Gastroesophageal sphincter (tissue), 4 donors: Measurements from ENCODE around the gene MANEA. TPM values are rescaled to one million over a fixed set of nuclear protein-coding genes. Genes with fewer than 3 reads are reported as not detected.

ENCODE experiments used
- ATAC-seq: fragments of 150-250 bp; one replicate; pipeline ENCODE4 v1.9.1; 2016; ENCODE audit warnings: mild to moderate bottlenecking, moderate library complexity
- H3K27ac ChIP-seq, 4 donors: fragments of 200-600 bp; sonication (generic) in 3 of 4; 1 replicate in 3 of 4; 2 replicates in 1 of 4; pipeline ENCODE4 v1.5.1; 2016 to 2019
- H3K27me3 ChIP-seq: fragments of 200-600 bp; sonication (generic); one replicate; pipeline ENCODE4 v1.5.1; 2019
- H3K36me3 ChIP-seq, 2 donors: fragments of 200-600 bp; sonication (generic); one replicate each; pipeline ENCODE4 v1.5.1; 2019; ENCODE audit warnings: control low read depth in 1 of 2
- H3K4me1 ChIP-seq, 3 donors: fragments of 200-600 bp; sonication (generic); 1 replicate in 2 of 3; 2 replicates in 1 of 3; pipeline ENCODE4 v1.5.1; 2016 to 2019; ENCODE audit warnings: control low read depth in 2 of 3
- H3K4me3 ChIP-seq, 2 donors: fragments of 200-600 bp; sonication (generic); one replicate each; pipeline ENCODE4 v1.5.1; 2019; ENCODE audit warnings: mild to moderate bottlenecking in 1 of 2, moderate library complexity in 1 of 2
- H3K9me3 ChIP-seq, 3 donors: fragments of 200-600 bp; sonication (generic); one replicate each; pipeline ENCODE4 v1.5.1; 2017 to 2019; ENCODE audit warnings: control low read depth in 2 of 3
- CTCF ChIP-seq, 4 experiments: fragments of 200-600 bp in 2 of 4; fragments of 450-650 bp in 2 of 4; sonication (generic) in 1 of 4; IDR thresholded peaks; one replicate each; pipeline ENCODE4 v1.5.1; 2017 to 2019; ENCODE audit warnings: antibody characterized with exemption in 4 of 4, mild to moderate bottlenecking in 2 of 4, moderate library complexity in 2 of 4
- EP300 ChIP-seq: sonication (generic); formaldehyde crosslinking; IDR thresholded peaks from one replicate; pipeline ENCODE4 v1.6.1; 2017; ENCODE audit warnings: antibody characterized with exemption, mild to moderate bottlenecking
- POLR2A ChIP-seq, 2 donors: fragments of 450-650 bp; IDR thresholded peaks; one replicate each; pipeline ENCODE4 v1.6.1; 2017; ENCODE audit warnings: antibody characterized with exemption in 2 of 2, mild to moderate bottlenecking in 2 of 2, moderate library complexity in 1 of 2
- POLR2AphosphoS5 ChIP-seq: sonication (generic); formaldehyde crosslinking; IDR thresholded peaks from one replicate; pipeline ENCODE4 v1.6.1; 2017; ENCODE audit warnings: antibody characterized with exemption
- WGBS, 2 donors: methylation state at CpG; one replicate each; pipeline ENCODE4 v1.1.5; 2018; ENCODE audit warnings: low coverage in 1 of 2; 5-methylcytosine and 5-hydroxymethylcytosine counted together
- total RNA-seq, 4 donors: library from RNA; depleted of rRNA; stranded (reverse); fragments of >200 nt; gene quantifications; one replicate each; pipeline ENCODE4 v1.1.0, GENCODE V29; 2016

MANEA gene, protein sequence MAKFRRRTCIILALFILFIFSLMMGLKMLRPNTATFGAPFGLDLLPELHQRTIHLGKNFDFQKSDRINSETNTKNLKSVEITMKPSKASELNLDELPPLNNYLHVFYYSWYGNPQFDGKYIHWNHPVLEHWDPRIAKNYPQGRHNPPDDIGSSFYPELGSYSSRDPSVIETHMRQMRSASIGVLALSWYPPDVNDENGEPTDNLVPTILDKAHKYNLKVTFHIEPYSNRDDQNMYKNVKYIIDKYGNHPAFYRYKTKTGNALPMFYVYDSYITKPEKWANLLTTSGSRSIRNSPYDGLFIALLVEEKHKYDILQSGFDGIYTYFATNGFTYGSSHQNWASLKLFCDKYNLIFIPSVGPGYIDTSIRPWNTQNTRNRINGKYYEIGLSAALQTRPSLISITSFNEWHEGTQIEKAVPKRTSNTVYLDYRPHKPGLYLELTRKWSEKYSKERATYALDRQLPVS
- 10 to 100 TPM in 2 of 4 donors, 1 to 10 TPM in 2; 6.8 to 12.3 (median 10.1) TPM for total RNA-seq

GRCh38 chr6:95577304-95578105 lies at the start of gene MANEA:
TSS of gene MANEA (plus strand) at chr6:95577535. CDS start at chr6:95586440, 8,905 bp downstream.
- peak; percentile 92 for ATAC-seq
- H3K27ac ChIP-seq: peak within 1 kb of the TSS; percentile 84 to 95 (median 92)
- H3K4me1 ChIP-seq: peaks cover 4 to 39% (median 4%) of the 10 kb centered on the region in 3 donors
- H3K27me3 ChIP-seq: no peaks in the 10 kb centered on the region
- no peaks in the 10 kb centered on the region for H3K36me3 ChIP-seq
- H3K4me3 ChIP-seq: peak within 1 kb of the TSS; percentile 74 to 77
- no peaks in the 10 kb centered on the region for H3K9me3 ChIP-seq
- peak; percentile 36 for TF ChIP-seq POLR2AphosphoS5
- no peak for TF ChIP-seq EP300
- no peak for TF ChIP-seq CTCF (IDR thresholded peaks at IDR 0.05)
- TF ChIP-seq POLR2A (IDR thresholded peaks at IDR 0.05): peak; percentile 32 to 36
- 0 to 1% methylated on average over 22 to 31 of the region's 70 CpGs for WGBS, 2 donors

DNA sequence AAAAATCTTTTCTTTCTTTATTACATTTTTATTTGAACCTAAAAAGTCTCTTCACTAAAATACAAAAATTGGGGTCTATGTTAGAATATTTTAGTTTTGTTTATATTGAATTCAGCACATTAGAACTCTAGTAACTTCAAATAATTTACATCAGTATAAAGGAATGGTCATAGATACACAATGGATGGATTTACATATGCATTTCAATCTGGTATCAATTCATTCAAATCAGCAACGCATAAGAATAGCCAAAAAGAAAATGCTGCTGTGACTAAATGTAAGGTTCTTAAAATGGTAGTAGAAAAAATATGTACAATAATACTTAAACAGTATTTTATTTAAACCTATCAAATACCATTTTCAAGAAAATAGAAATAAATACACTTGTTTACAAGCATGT lies 47.6 kb upstream of the MANEA start:
- WGBS, 2 donors: 76 to 88% methylated on average over 1 of the region's 1 CpG
- Histone ChIP-seq H3K9me3 (no peaks in the 10 kb centered on the region), H3K27ac (no peak overlapping the region), H3K36me3 (no peaks in the 10 kb centered on the region), H3K4me3 (no peak overlapping the region), H3K4me1 (peaks cover 0 to 6% (median 0%) of the 10 kb centered on the region in 3 donors), H3K27me3 (no peaks in the 10 kb centered on the region)
- ATAC-seq: no peak
- no peak for TF ChIP-seq POLR2AphosphoS5
- TF ChIP-seq CTCF (IDR thresholded peaks at IDR 0.05): no peak
- no peak for TF ChIP-seq EP300
- TF ChIP-seq POLR2A (IDR thresholded peaks at IDR 0.05): no peak

DNA sequence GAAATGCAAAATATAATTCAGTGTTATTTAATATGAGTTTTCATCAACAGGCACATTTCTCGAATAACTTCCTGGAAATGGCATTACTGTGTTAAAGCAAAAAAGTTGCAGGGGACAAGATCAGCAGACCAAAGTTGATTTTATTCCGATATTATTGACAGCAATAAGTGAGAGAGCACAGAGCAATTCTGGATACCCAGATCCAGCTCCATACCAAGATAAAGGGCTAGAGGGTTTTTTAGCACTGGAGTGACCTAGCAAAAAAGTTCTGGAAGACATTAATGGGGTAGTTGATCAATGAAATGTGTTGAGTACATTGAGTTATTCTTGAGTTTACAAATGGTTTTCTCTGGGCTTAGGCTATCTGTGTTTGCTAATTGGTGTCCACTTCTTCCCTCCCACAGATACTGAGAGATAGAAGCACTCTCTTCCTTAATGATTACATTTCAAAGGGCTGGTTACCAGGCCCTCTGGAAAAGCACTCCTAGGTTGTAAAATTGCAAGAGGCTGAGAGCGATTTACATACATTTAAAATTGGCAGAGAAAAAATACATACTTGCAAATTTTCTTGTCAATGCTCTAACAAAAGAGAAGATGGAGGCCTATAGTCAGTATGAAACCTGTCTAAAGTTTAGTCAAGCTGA lies 47.0 kb upstream of the MANEA start:
- H3K36me3 ChIP-seq: no peaks in the 10 kb centered on the region
- 28 to 40% methylated on average over 3 of the region's 3 CpGs for WGBS, 2 donors
- H3K4me3 ChIP-seq: no peak overlapping the region
- no peak for ATAC-seq
- TF ChIP-seq CTCF (IDR thresholded peaks at IDR 0.05) (no peak), POLR2AphosphoS5 (no peak), EP300 (no peak), POLR2A (IDR thresholded peaks at IDR 0.05) (no peak)
- H3K9me3 ChIP-seq: no peaks in the 10 kb centered on the region
- peaks cover 0 to 6% (median 0%) of the 10 kb centered on the region in 3 donors for H3K4me1 ChIP-seq
- no peak overlapping the region for H3K27ac ChIP-seq
- no peaks in the 10 kb centered on the region for H3K27me3 ChIP-seq

- TF ChIP-seq POLR2A (IDR thresholded peaks at IDR 0.05) (no peak), CTCF (IDR thresholded peaks at IDR 0.05) (peak in 1 of 4 experiments; percentile 18)
- Histone ChIP-seq H3K27me3 (no peaks in the 10 kb centered on the region), H3K36me3 (no peaks in the 10 kb centered on the region), H3K4me3 (no peak overlapping the region), H3K4me1 (peaks cover 0 to 7% (median 3%) of the 10 kb centered on the region in 3 donors), H3K9me3 (no peaks in the 10 kb centered on the region), H3K27ac (peak overlapping the region in 2 of 4 donors; percentile 57 to 71)
- ATAC-seq: peak; percentile 51
- 50 to 62% methylated on average over 1 of the region's 1 CpG for WGBS, 2 donors
Observed at GRCh38 chr6:95543798-95544197, 33.5 kb upstream of the MANEA start.
